GM13976 (cell line): Measurements from ENCODE around the gene FBN1.

Experiments used
- DNase-seq: peaks from one replicate; pipeline ENCODE4 v3.0.0; 2012; ENCODE audit warnings: low spot score
- in situ Hi-C: fragments of 300-500 bp; cut with MboI; formaldehyde crosslinking; loops from one replicate; pipeline ENCODE4 v1.12.0; 2022; ENCODE audit warnings: low sequenced_read_pairs, mixed read lengths, inconsistent platforms; ENCODE audit not compliant: unreplicated experiment
- TF ChIP-seq, protein P1 (sequence below): IDR thresholded peaks from 2 replicates; pipeline ENCODE4 v1.5.1; 2012; ENCODE audit warnings: borderline replicate concordance, mild to moderate bottlenecking; ENCODE audit not compliant: insufficient read depth; ENCODE audit errors: extremely low read depth, missing control alignments, control extremely low read depth

The FBN1 gene

DNA sequence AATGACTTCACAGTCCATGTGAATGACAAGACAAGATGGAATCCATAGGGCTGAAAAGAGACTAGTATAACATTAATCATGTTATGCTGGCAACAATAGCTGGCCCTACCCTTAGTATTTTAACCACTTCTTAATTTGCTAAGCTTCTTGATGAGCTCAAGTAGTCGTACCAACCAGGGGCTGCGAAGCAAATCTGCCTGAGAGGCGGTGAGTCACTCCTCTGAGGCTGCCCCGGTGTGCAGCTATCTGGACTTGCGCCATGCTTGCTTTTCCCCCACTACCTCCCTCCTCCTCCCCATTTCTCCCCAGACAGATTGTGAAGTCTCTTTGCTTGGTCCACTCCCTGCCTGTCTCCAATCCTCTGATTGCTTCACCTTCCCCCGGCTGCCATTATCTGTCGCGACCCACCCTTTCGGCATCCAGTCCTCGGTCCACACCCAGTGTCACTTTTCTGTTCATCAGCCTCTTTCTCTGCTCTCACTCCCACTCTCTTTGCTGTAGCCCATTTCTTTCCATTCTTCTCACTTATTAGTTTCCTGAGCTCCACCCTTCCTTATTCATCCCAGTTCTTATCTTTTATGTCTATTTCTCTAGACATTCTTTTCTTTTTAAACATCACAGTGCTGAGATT is 271.6 kb downstream of the FBN1 start:
- in situ Hi-C loops = loop anchor here (25.0 kb wide), 3 partner anchors 263 to 588 kb away; partner anchors contain the start of genes CEP152, FBN1 and SHC4
- TF ChIP-seq, protein P1, sequence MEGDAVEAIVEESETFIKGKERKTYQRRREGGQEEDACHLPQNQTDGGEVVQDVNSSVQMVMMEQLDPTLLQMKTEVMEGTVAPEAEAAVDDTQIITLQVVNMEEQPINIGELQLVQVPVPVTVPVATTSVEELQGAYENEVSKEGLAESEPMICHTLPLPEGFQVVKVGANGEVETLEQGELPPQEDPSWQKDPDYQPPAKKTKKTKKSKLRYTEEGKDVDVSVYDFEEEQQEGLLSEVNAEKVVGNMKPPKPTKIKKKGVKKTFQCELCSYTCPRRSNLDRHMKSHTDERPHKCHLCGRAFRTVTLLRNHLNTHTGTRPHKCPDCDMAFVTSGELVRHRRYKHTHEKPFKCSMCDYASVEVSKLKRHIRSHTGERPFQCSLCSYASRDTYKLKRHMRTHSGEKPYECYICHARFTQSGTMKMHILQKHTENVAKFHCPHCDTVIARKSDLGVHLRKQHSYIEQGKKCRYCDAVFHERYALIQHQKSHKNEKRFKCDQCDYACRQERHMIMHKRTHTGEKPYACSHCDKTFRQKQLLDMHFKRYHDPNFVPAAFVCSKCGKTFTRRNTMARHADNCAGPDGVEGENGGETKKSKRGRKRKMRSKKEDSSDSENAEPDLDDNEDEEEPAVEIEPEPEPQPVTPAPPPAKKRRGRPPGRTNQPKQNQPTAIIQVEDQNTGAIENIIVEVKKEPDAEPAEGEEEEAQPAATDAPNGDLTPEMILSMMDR = no peak
- no peak for DNase-seq

GRCh38 chr15:48371961-48372360 is 273.5 kb downstream of the FBN1 start:
- no peak for DNase-seq
- TF ChIP-seq, protein P1 = no peak
- in situ Hi-C loops = loop anchor here (25.0 kb wide), 3 partner anchors 265 to 590 kb away; partner anchors contain the start of genes CEP152, FBN1 and SHC4

- in situ Hi-C loops = loop anchor here (25.0 kb wide), 3 partner anchors 266 to 591 kb away; partner anchors contain the start of genes CEP152, FBN1 and SHC4
These were observed 274.0 kb downstream of the FBN1 start for GRCh38 chr15:48371550-48371949.

GRCh38 chr15:48370460-48370859 is 275.0 kb downstream of the FBN1 start:
- TF ChIP-seq, protein P1 = no peak
- DNase-seq = no peak
- in situ Hi-C loops = loop anchor here (25.0 kb wide), 3 partner anchors 267 to 592 kb away; partner anchors contain the start of genes CEP152, FBN1 and SHC4

More at GRCh38 chr15:48371550-48371949, 274.0 kb downstream of the FBN1 start:
- no peak for DNase-seq
- TF ChIP-seq, protein P1 = no peak

GRCh38 chr15:48367483-48367882 is 278.0 kb downstream of the FBN1 start:
- in situ Hi-C loops = loop anchor here (25.0 kb wide), 3 partner anchors 270 to 595 kb away; partner anchors contain the start of genes CEP152, FBN1 and SHC4
- TF ChIP-seq, protein P1 = no peak
- DNase-seq = no peak

DNA sequence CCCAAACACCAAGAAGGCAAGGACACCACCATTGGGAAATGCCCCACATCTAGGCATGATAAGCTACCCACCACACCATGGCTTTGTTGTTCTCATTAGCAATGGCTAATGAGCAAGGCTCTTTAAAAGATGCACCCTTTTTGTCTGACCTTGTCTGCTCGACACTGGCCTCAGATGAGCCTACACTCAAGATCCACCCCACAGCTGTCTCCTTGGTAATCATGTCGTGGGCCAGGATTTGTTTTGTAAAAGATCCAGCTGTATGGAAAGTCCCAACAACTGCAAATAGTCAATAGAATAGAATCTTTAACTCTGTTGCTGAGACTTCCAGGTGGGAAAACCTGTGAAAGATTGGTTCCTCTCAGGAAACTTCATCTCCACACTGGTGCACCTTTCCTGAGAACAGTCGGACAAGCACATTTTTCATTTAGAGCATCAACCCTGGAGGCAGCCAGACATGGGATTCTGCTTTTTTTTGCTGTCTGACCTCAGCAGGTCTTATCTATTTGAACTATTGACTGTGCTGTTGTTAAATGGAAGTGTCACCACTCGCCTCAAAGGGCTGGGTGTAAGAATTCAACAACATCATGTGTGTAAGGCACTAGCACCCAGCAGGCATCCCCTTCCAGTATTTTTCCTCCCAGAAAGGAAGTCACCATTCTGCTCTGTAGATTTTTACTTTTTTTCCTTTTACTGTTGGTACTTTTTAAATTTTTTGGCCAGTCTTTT is 278.8 kb downstream of the FBN1 start:
- in situ Hi-C loops = loop anchor here (25.0 kb wide), 3 partner anchors 271 to 596 kb away; partner anchors contain the start of genes CEP152, FBN1 and SHC4
- TF ChIP-seq, protein P1 = no peak
- no peak for DNase-seq
